HG03060 (cell line): ENCODE data around the gene TMPRSS13.

ENCODE experiments used
- ATAC-seq: cut with Tn5 transposase; IDR thresholded peaks from one replicate; pipeline ENCODE4 v1.9.1; 2021; ENCODE audit warnings: low read depth, moderate number of reproducible peaks; ENCODE audit not compliant: unreplicated experiment

Gene TMPRSS13

DNA sequence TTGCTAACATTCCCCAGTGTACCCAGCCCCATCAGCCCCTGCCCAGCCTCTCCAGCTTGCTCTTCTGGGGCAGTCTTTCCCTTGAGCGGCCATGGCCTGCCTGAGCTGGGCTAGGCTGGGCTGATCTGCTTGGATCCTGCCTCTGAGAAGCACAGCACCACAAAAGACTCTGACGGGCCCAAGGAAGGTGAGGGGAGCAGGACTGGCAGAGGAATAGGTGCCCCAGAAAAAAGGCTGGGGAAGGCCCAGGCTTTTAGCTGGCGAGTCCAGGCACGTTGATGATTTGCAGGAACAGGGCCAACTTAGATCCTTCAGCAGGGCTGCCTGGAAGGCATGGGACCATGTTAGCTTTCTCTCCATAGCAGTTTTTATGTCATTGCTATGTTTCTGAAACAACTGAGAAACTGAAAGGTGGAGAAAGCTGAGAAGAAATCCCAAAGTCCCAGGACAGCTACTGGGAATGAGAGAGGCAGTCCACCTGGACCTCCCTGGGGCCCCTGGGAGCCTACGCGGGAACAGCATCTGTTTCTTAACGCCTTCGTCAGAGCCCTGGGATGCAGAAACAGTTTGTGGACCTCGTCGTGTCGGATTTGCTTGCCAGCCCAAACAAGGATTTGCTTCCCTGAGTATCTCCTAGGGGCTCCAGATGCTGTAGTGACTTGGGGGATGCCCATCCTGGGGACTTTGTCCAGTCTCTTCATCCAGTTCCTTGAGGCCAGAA, 28.3 kb downstream of the TMPRSS13 start:
- no peak for ATAC-seq

- ATAC-seq = no peak
Measured at GRCh38 chr11:117900121-117900648, 29.0 kb downstream of the TMPRSS13 start.

DNA sequence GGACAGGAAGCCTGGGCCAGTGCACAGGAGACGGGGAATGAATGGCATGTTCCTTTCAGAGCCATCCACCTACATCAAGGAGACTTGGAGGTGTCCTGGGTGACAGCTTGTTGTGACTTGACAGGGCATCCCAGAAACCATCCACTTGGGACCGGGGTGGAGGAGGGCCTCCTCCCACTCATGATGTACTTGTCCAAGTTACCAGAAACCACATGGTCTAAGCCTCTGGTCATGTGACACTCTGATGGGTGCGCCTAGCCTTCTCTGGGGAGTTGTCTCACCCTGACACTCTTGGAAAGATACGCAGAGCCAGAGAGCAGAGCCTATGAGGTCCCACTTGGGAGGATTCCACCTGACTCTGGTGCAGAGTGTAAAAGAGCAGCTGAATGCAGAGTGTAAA, 31.1 kb downstream of the TMPRSS13 start:
- ATAC-seq = no peak

DNA sequence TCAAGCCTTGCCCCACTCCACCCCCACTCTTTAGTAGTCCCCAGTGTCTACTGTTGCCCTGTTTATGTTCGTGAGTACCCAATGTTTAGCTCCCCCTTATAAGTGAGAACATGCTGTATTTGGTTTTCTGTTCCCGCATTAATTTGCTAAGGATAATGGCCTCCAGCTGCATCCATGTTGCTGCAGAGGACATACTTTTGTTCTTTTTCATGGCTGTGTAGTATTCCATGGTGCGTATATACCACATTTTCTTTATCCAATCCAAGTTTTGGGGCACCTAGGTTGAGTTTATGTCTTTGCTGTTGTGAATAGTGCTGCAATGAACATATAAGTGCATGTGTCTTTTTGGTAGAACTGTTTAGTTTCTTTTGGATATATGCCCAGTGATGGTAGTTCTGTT, 36.6 kb downstream of the TMPRSS13 start:
- ATAC-seq = no peak

GRCh38 chr11:117891362-117891761, 37.8 kb downstream of the TMPRSS13 start:
- ATAC-seq = no peak

DNA sequence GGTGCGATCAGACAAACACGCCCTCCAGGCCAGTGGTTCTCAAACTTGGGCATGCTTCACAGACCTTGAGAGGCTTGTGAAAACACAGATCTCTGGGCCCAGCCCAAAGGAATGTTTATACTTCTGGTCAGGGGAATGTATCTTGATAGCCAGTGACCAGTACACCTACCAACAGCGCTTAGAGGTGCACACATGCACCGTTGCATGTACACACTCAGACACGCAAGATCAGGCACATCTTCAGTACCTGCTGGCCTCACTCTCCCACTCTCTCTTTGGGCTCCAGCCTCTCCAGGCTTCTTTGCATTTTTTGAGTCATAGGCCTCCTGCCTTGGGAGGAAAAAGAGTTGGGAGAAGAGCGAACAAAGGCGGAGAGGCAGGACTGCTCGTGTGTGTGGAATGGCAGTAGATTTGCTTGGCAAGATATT, 41.0 kb downstream of the TMPRSS13 start:
- ATAC-seq = no peak

DNA sequence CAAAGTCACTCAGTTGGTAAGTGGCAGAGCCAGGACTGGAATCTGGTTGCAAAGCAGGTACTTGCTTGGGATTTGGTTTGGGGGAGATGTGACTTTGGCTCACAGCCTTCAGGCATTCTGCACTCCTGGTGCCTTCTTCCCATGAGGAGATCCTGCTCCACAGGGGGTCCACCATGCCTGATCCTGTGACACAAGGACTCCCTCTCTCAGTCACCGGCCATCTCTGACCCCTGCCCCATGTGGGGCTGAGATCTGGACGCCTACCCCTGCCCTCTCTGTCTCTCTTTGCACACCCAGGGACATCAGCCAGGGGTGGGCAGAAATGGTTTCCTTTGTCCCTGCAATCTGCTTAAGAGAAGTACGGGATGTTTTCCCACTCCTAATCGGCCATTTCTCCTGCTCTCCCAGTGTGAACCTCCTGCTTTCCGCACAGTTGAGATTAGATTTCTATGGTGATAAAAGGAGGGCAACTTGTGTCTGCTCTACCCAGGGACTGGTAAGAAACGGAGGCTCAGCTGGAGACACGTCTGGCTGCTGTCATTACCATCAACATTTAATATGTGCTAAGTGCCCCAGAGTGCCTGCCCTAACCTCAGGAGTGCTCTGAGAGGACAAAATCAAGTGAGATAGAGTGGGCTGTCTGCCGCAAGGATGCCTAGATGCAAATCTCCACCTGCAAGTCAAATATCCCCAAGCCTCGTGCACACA, 41.6 kb downstream of the TMPRSS13 start:
- no peak for ATAC-seq

DNA sequence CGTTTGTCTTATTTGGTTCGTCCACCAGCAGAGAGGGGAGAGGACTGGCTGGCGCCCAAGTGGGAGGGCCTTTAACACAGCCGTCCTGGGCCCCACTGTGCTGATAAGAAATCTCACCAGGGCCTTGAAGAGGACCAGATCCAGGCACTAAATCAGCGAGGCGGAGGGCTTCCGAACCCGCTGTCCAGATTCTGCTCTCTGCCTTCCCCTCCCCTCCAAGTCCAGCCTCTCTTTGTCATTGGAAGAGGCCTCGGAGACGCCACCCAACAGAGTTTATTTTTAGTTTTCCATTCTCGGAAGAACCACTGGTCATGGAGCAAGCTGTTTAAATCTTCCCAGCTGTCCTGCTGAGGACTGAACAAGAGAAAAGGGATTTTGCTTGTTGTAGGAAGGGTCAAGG, 43.4 kb downstream of the TMPRSS13 start:
- ATAC-seq = no peak

- ATAC-seq = no peak
Measured at GRCh38 chr11:117884994-117885393, 44.2 kb downstream of the TMPRSS13 start.

DNA sequence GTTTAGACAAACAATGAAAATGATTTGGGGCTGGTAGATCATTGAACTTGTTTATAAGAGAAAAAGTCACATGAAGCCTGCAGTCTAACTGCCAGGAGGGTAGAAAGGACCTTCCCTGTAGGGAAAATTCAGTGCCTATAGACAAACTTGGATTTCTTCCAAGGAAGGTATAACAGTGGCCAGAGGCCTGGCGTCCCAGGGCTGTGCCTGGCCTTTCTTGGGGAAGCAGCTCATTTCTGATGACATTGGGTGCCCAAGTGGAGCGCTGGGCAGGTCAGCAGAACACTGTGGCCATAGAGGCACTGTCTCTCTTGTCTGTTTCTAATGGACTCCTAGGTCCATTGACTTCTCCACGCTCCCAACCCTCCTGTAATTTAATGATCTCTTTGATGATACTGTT, 46.1 kb downstream of the TMPRSS13 start:
- ATAC-seq = no peak

- ATAC-seq = no peak
Measured at GRCh38 chr11:117882311-117882905, 46.8 kb downstream of the TMPRSS13 start.

DNA sequence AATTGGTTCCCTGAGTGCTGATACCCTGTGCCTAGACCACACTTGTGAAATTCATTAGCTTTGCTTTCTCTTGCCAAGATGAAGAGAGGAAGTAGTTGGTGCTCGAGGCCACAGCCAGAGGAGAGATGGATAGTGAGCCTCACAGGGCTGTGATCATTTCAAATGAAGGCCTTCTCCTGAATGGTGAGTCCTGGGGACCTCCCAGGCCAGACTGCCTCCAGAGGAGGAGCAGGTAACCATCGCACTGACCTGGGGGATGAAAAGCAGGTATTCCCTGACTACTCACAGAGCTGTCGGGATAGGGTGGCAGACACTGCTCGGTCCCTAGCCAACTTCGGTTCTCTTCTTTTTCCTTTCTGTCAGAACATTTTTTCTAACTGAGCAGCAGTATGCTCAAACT, 48.0 kb downstream of the TMPRSS13 start:
- ATAC-seq = no peak

- no peak for ATAC-seq
Measured at GRCh38 chr11:117879516-117880480, 49.4 kb downstream of the TMPRSS13 start.

DNA sequence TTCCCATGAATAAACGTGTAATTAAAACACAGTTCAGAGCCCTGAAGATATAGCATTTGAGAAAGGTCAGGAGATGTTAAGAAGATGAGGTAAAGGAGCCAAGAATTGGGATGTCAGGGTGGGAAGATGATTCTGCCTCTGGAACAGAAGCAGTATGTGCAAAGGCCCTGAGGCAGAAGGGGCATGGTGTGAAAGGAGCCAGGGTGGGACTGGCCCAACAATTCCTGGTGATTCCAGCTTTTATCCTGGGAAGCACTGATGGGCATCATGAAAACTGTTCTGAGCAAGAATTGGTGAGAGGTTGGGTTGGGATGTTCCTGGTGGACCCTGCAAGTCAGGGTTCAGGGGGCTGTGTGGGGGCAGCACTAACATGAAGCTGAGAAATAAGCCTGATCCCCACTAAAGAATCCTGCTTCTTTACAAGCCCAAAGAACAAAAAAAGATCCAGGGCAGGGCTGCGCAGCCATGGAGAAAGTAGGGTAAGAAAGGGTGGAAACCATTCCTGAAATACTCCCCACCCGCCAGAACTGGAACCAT, 50.2 kb downstream of the TMPRSS13 start:
- ATAC-seq = no peak

DNA sequence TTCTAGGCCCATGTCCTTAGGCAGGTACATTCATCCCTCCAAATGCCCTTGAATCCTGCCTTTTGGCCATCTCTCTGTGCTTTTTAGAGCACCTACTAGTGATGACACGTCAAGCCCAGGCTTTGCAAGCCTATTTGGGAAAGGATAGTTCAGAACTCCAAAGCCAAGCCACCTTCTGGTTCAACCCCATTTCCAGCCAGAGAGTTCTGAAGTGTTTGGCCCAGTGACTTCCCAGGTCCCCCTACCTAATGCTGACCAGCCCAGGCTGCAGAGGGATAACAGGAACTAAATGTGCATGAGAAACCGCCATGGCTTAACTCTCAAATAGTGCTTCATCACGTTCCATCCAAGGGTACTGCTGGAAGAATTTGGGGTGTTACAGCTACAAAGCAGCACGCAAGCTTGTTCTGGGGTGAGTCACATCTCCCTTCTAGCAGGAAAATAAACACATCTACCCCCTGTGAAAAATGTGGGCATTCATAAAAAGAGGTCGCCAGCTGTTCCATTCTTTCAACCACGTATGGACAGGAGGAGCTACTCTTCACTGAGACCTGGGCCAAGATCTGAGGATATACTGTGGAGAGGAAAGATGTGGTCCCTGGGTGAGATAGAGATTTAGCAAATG, 50.8 kb downstream of the TMPRSS13 start:
- ATAC-seq = no peak

DNA sequence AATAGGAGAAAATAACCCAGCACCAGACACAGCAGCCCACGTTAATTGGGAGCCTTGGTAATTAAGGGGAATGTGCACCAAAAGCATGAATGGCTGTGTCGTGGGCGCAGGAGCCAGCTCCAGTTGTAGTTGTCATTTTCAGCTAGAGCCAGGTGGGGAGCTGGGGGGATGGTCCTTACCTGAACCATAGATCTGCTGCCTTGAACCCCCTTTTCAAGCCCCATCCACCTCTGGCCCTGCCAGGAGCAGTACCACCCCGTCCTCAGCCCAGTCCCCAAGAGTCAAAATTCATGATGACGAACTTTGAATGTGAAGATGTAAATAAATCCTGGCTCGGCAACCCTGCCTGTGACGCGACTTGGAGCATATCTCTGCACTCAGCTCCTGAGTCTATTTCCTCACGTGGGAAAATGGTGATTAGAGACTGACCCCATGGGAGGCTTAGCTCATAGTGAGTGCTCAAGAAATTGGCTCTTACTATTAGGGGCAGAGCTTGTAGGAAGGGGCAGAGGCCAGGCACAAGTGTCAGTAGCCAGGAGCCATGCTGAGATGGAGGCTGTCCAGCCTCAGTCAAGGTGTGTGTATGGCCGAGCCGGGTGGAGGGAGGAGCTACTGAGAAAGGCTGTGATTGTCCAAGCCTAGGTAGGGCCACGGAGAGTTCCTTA, 52.0 kb downstream of the TMPRSS13 start:
- ATAC-seq = no peak

DNA sequence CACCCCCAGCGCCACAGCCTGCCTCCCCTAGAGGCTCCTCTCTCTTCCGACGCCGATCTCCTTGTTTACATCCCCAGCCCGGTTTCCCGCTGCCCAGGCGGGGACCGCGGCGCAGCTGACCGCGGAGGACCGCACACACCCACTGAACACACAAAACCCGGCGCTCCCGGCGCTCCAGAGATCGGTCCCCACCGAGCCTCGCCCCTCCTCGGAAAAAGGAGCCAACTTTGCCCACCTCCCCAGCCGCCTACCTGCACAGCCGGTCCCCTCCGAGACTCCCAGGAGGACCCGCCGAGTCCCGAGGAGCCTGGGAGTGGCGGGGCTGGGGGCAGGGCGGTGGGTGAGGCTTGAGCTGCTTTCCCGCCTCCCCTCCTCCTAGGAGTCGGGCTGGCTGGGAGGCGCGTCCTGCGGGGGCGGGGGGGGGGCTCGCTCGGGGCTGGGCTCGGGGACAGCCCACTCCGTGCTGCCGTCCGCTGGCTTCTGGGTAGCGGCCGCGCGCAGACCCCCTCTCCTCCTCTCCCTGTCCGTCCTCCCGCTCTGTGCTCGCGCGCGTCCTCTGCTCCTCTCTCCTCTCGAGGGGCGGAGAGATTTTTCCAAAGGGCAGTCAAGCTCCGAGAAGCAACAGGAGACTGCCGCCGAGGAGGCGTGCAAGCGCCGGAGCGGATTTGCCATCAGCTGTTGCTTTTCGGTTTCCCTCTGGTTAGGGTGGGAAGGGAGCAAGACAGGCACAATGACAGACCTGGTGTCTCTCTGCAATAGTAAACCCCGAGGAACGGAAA, 52.7 kb downstream of the TMPRSS13 start, which contains the start of gene FXYD6:
Gene FXYD6 (minus strand): TSS at position 318 of the 779 bp plus-strand sequence. CDS start 33,882 bp downstream, outside the sequence.
- ATAC-seq = no peak

GRCh38 chr11:117876059-117876340, 53.2 kb downstream of the TMPRSS13 start:
- no peak for ATAC-seq
